Activated CD4-positive, alpha-beta memory T cell treated with anti-CD3 and anti-CD28 coated beads for 36 hours (primary cell): ENCODE measurements around the gene SCAF4. TPM values are rescaled to one million over a fixed set of nuclear protein-coding genes. Genes with fewer than 3 reads are reported as not detected.

Experiments
- CTCF ChIA-PET: fragments of 350-600 bp; sonication (Branson Sonifier 250); formaldehyde crosslinking; loops from one replicate; lab custom pipeline; 2021; ENCODE audit warnings: antibody characterized with exemption, inconsistent platforms; lab: Charles Lee
- POLR2A ChIA-PET: fragments of 350-600 bp; sonication (Branson Sonifier 250); formaldehyde crosslinking; loops from one replicate; lab custom pipeline; 2021; ENCODE audit warnings: antibody characterized with exemption; lab: Charles Lee
- DNase-seq: peaks from one replicate; pipeline ENCODE4 v3.0.0-alpha.2; 2020
- H3K27ac Mint-ChIP-seq: one replicate; pipeline ENCODE4 v1.8.0; 2021; ENCODE audit warnings: mixed read lengths
- H3K27me3 Mint-ChIP-seq: one replicate; pipeline ENCODE4 v1.8.0; 2021; ENCODE audit warnings: mixed read lengths
- H3K36me3 Mint-ChIP-seq: one replicate; pipeline ENCODE4 v1.8.0; 2021; ENCODE audit warnings: mixed read lengths
- H3K4me1 Mint-ChIP-seq: one replicate; pipeline ENCODE4 v1.8.0; 2021; ENCODE audit warnings: low read depth, mixed read lengths
- H3K4me3 Mint-ChIP-seq: one replicate; pipeline ENCODE4 v1.8.0; 2021; ENCODE audit warnings: mild to moderate bottlenecking, mixed read lengths
- H3K9me3 Mint-ChIP-seq: one replicate; pipeline ENCODE4 v1.8.0; 2021; ENCODE audit warnings: mixed read lengths
- intact Hi-C: fragments of 100-400 bp; cut with micrococcal nuclease; formaldehyde crosslinking; loops from one replicate; pipeline ENCODE4 v1.15.1; 2023
- total RNA-seq, 2 experiments: library from RNA; stranded (reverse); gene quantifications; one replicate each; pipeline ENCODE4 v1.2.3, GENCODE V29; 2021

Gene SCAF4
- total RNA-seq, 2 experiments from 2014 or later = 38.0 to 39.4 TPM

GRCh38 chr21:31720739-31721138 lies 11.2 kb downstream of the SCAF4 start:
- no peak for DNase-seq
- no peaks in the 10 kb centered on the region for H3K9me3 Mint-ChIP-seq
- no peak overlapping the region for H3K4me3 Mint-ChIP-seq
- peaks cover 5% of the 10 kb centered on the region for H3K36me3 Mint-ChIP-seq
- H3K27ac Mint-ChIP-seq = no peak overlapping the region
- intact Hi-C loops = no loop called here
- ChIA-PET POLR2A (no interaction called here), CTCF (no interaction called here)
- no peaks in the 10 kb centered on the region for H3K27me3 Mint-ChIP-seq
- H3K4me1 Mint-ChIP-seq = peaks cover 74% of the 10 kb centered on the region

GRCh38 chr21:31720330-31720729 lies 11.6 kb downstream of the SCAF4 start:
- peaks cover 75% of the 10 kb centered on the region for H3K4me1 Mint-ChIP-seq
- H3K4me3 Mint-ChIP-seq = no peak overlapping the region
- intact Hi-C loops = no loop called here
- no peaks in the 10 kb centered on the region for H3K9me3 Mint-ChIP-seq
- no peak for DNase-seq
- POLR2A ChIA-PET = no interaction called here
- no peak overlapping the region for H3K27ac Mint-ChIP-seq
- no peaks in the 10 kb centered on the region for H3K27me3 Mint-ChIP-seq
- CTCF ChIA-PET = no interaction called here
- peaks cover 5% of the 10 kb centered on the region for H3K36me3 Mint-ChIP-seq

DNA sequence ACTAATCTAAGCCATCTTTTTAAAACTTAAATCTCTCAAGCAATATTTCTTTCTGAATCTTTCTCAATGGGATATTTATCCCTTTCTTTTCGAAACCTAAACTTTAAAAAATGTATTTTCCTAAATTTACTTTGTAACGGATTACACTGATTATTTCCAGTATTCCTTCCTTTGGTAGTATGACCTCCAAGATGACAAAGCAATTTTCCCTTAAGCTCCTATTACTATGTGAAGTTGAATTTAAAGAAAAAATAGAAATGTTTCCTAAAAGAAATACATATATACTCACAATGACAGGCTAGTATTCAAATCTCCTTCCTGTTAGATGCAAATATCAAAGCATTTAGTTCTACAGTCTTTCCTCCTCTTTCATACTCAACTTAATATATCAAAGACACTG lies 15.8 kb downstream of the SCAF4 start:
- CTCF ChIA-PET = interaction anchor here (0.7 kb wide), 1 partner anchor 521 kb away, joined by 3 read pairs; no protein-coding TSS in a partner anchor
- peaks cover 5% of the 10 kb centered on the region for H3K36me3 Mint-ChIP-seq
- POLR2A ChIA-PET = no interaction called here
- no peaks in the 10 kb centered on the region for H3K9me3 Mint-ChIP-seq
- peaks cover 80% of the 10 kb centered on the region for H3K4me1 Mint-ChIP-seq
- no peak for DNase-seq
- no peaks in the 10 kb centered on the region for H3K27me3 Mint-ChIP-seq
- H3K27ac Mint-ChIP-seq = no peak overlapping the region
- intact Hi-C loops = no loop called here
- H3K4me3 Mint-ChIP-seq = no peak overlapping the region

DNA sequence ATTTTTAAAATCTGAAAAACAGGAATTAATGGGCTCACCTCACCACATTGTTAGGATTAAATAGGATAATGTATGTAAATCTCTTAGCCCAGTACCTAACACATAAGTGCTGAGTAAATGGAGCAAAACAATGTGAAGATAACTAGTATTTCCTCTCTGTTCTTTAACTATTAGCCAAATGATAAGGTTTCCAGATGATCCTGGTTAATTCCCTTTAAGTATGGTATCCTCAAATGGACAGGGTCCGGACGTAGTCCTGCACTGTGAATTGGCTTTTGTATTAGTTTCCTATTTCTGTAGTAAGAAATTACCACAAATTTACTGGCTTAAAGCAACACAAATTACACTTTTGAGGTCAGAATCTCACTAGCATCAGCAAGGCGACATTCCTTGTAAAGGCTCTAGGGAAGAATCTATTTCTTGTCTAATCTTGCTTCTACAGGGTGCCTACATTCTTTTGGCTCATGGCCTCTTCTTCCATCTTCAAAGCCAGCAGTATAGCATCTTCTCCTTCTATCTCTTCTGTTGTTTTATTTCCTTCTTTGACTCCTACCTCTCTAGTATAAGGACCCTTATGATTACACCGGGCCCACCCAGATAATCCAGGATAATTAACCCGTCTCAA lies 17.1 kb downstream of the SCAF4 start:
- Mint-ChIP-seq H3K36me3 (peaks cover 5% of the 10 kb centered on the region), H3K9me3 (no peaks in the 10 kb centered on the region), H3K4me1 (peaks cover 81% of the 10 kb centered on the region), H3K27me3 (no peaks in the 10 kb centered on the region), H3K27ac (no peak overlapping the region), H3K4me3 (no peak overlapping the region)
- POLR2A ChIA-PET = interaction anchor here (1.0 to 1.2 kb wide), 3 partner anchors 9 to 46 kb away, joined by 3 to 6 read pairs (median 4); no protein-coding TSS in a partner anchor
- intact Hi-C loops = loop anchor here (1.0 to 5.0 kb wide), 5 partner anchors 10 to 533 kb away; no protein-coding TSS in a partner anchor
- CTCF ChIA-PET = no interaction called here
- no peak for DNase-seq

DNA sequence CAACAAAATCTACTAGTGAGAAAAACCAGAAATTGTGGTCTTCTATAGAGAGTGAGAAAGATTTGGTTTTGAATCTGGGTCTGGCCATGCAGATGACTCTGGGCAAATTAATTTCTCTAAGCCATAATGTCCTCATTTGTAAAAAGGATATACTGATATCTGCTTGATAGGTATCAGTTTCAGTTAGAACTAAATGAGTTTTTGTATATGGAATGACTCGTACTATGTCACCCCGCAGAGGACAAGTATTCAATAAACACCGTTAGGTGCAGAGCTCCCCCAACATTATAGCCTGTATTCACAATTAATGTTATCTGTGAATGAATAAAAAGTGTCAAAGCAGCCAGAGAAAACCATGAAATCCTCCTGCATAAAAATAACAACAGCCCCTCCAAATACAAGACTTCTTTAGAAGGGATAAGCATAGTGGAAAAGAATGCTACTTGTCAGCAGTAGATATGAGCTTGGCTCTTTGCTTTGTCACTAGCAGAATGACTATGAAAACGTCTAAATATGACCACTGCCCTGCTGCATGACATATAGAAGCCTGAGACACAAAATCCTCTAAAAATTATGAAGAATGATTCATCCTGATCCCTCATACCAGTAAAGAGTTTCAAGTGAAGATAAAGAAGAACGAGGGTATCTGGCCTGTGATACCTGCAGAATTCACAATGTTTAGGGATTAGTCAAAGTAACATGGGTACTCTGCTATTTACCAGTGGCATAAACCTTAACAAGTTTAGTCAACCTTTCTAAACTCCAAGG lies 17.8 kb downstream of the SCAF4 start:
- Mint-ChIP-seq H3K9me3 (no peaks in the 10 kb centered on the region), H3K4me3 (no peak overlapping the region), H3K27me3 (no peaks in the 10 kb centered on the region), H3K36me3 (peaks cover 5% of the 10 kb centered on the region), H3K4me1 (peaks cover 84% of the 10 kb centered on the region), H3K27ac (peak overlapping the region; percentile 71)
- intact Hi-C loops = loop anchor here (1.0 to 5.0 kb wide), 5 partner anchors 11 to 532 kb away; no protein-coding TSS in a partner anchor
- DNase-seq = no peak
- ChIA-PET CTCF (no interaction called here), POLR2A (interaction anchor here (1.0 to 1.2 kb wide), 3 partner anchors 8 to 45 kb away, joined by 3 to 6 read pairs (median 4); no protein-coding TSS in a partner anchor)

DNA sequence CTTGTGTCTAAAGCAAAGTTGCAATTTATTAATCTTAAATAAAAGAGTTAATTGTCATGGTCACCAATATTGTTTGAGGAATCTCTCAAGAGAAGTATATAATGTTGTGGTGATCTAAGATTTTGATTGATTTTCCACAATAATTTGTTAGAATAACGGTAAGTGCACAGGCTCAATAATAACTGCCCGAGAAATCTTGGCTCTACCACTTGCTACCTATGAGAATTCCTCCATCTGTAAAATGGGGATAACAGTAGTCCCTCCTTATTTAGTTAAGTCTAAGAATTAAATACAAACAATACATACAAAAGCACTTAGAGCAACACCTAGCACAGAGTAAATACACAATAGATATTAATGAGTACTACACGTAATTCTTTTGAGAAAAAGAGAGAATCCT lies 18.8 kb downstream of the SCAF4 start:
- H3K36me3 Mint-ChIP-seq = peaks cover under 1% of the 10 kb centered on the region
- no peak for DNase-seq
- H3K4me3 Mint-ChIP-seq = no peak overlapping the region

GRCh38 chr21:31711745-31712285 lies 20.1 kb downstream of the SCAF4 start:
- Mint-ChIP-seq H3K4me3 (no peak overlapping the region), H3K4me1 (peaks cover 85% of the 10 kb centered on the region), H3K27ac (no peak overlapping the region), H3K27me3 (no peaks in the 10 kb centered on the region), H3K9me3 (no peaks in the 10 kb centered on the region), H3K36me3 (no peaks in the 10 kb centered on the region)
- intact Hi-C loops = loop anchor here (5.0 kb wide), 2 partner anchors 360 to 530 kb away; no protein-coding TSS in a partner anchor
- no peak for DNase-seq
- ChIA-PET CTCF (interaction anchor here (0.6 kb wide), 1 partner anchor 513 kb away, joined by 3 read pairs; no protein-coding TSS in a partner anchor), POLR2A (no interaction called here)

More for the DNA sequence above, 18.8 kb downstream of the SCAF4 start:
- ChIA-PET CTCF (no interaction called here), POLR2A (no interaction called here)
- H3K27me3 Mint-ChIP-seq = no peaks in the 10 kb centered on the region
- no peak overlapping the region for H3K27ac Mint-ChIP-seq
- H3K9me3 Mint-ChIP-seq = no peaks in the 10 kb centered on the region
- intact Hi-C loops = loop anchor here (5.0 kb wide), 2 partner anchors 361 to 531 kb away; no protein-coding TSS in a partner anchor
- peaks cover 83% of the 10 kb centered on the region for H3K4me1 Mint-ChIP-seq

DNA sequence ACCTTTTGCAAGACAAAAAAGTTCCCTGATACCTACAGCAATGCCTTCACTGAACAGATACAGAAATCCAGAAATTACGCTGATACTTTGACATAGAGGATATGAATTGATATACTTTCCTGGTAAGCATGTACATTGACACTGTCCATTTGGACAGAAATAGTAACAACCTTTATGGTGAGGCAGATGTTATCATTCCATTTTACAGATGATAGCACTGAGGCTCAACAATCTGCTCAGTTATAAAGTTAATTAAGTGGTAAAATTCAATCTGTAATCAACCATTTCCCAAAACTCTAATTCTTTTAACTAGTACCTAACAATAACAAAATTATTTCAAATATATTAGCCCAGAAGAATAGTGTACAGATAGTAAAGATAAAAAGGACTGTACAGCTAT lies 20.6 kb downstream of the SCAF4 start:
- no peaks in the 10 kb centered on the region for H3K36me3 Mint-ChIP-seq
- H3K9me3 Mint-ChIP-seq = no peaks in the 10 kb centered on the region
- no peaks in the 10 kb centered on the region for H3K27me3 Mint-ChIP-seq
- H3K4me1 Mint-ChIP-seq = peaks cover 84% of the 10 kb centered on the region
- CTCF ChIA-PET = interaction anchor here (0.6 to 1.3 kb wide), 2 partner anchors 75 to 512 kb away, joined by 3 to 4 read pairs; no protein-coding TSS in a partner anchor
- POLR2A ChIA-PET = no interaction called here
- H3K27ac Mint-ChIP-seq = no peak overlapping the region
- DNase-seq = no peak
- H3K4me3 Mint-ChIP-seq = no peak overlapping the region
- intact Hi-C loops = loop anchor here (5.0 kb wide), 2 partner anchors 359 to 529 kb away; no protein-coding TSS in a partner anchor

GRCh38 chr21:31710586-31710985 lies 21.3 kb downstream of the SCAF4 start:
- H3K27ac Mint-ChIP-seq = no peak overlapping the region
- H3K36me3 Mint-ChIP-seq = peaks cover 1% of the 10 kb centered on the region
- peaks cover 79% of the 10 kb centered on the region for H3K4me1 Mint-ChIP-seq
- intact Hi-C loops = loop anchor here (5.0 kb wide), 2 partner anchors 358 to 528 kb away; no protein-coding TSS in a partner anchor
- H3K9me3 Mint-ChIP-seq = no peaks in the 10 kb centered on the region
- DNase-seq = no peak
- H3K27me3 Mint-ChIP-seq = no peaks in the 10 kb centered on the region
- ChIA-PET CTCF (interaction anchor here (1.3 kb wide), 1 partner anchor 75 kb away, joined by 4 read pairs; no protein-coding TSS in a partner anchor), POLR2A (no interaction called here)
- no peak overlapping the region for H3K4me3 Mint-ChIP-seq

DNA sequence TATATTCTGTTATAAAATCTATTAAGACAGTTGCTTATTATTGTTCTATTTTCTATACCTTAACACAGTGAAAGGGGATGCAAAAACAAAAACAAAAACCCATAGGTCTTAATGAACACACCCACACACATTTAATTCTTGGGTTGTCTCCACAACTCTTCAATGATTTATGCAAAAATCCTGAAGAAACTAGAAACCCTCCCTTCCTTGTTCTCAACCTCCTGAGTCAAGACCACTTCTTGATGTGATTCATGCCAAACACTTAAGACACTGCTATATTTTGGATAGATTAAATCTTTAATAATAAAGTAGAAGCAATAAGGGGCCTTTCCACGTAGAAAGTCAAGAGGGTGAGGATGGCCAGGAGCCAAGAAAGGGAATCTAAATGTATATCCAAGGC lies 23.4 kb downstream of the SCAF4 start:
- Mint-ChIP-seq H3K4me1 (peaks cover 60% of the 10 kb centered on the region), H3K36me3 (peaks cover 1% of the 10 kb centered on the region), H3K27ac (no peak overlapping the region), H3K9me3 (no peaks in the 10 kb centered on the region), H3K4me3 (no peak overlapping the region), H3K27me3 (no peaks in the 10 kb centered on the region)
- no peak for DNase-seq
- intact Hi-C loops = no loop called here
- CTCF ChIA-PET = no interaction called here
- POLR2A ChIA-PET = no interaction called here

DNA sequence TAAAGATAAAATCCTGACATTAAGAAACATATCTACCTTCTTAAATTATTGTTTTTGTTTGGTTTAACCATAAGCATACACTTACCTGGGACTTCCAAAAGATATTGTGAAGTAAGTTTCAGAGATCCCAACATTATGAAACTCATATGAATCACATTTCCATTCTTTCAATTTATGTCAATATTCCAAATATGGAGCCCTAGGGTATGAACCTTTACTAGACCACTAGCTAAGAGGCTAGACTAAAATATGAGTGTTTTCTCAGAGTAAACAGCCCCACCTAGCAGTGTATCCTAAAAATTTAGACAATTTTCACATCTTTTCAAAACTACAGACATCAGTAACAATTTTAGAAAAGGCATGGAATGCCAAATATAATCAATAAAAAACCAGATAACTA lies 24.4 kb downstream of the SCAF4 start:
- no peaks in the 10 kb centered on the region for H3K9me3 Mint-ChIP-seq
- H3K4me1 Mint-ChIP-seq = peaks cover 50% of the 10 kb centered on the region
- H3K4me3 Mint-ChIP-seq = no peak overlapping the region
- no peaks in the 10 kb centered on the region for H3K27me3 Mint-ChIP-seq
- intact Hi-C loops = no loop called here
- ChIA-PET POLR2A (no interaction called here), CTCF (no interaction called here)
- H3K27ac Mint-ChIP-seq = no peak overlapping the region
- H3K36me3 Mint-ChIP-seq = peaks cover 8% of the 10 kb centered on the region
- DNase-seq = no peak

GRCh38 chr21:31706562-31706961 lies 25.4 kb downstream of the SCAF4 start:
- ChIA-PET POLR2A (interaction anchor here (1.0 kb wide), 1 partner anchor 8 kb away, joined by 3 read pairs; no protein-coding TSS in a partner anchor), CTCF (no interaction called here)
- H3K27me3 Mint-ChIP-seq = no peaks in the 10 kb centered on the region
- peaks cover 13% of the 10 kb centered on the region for H3K36me3 Mint-ChIP-seq
- intact Hi-C loops = no loop called here
- no peak overlapping the region for H3K27ac Mint-ChIP-seq
- no peak overlapping the region for H3K4me3 Mint-ChIP-seq
- H3K4me1 Mint-ChIP-seq = peaks cover 47% of the 10 kb centered on the region
- no peaks in the 10 kb centered on the region for H3K9me3 Mint-ChIP-seq
- DNase-seq = no peak
